Adrenal gland (tissue), 5 donors: ENCODE data around the gene SLIT3.

ENCODE experiments used
- POLR2A ChIP-seq, 2 donors: fragments of 450-650 bp; IDR thresholded peaks; one replicate each; pipeline ENCODE4 v1.6.1; 2017; ENCODE audit warnings: antibody characterized with exemption in 2 of 2, mild to moderate bottlenecking in 2 of 2, moderate library complexity in 1 of 2
- TF ChIP-seq, protein P1 (sequence below), 6 experiments: fragments of 450-650 bp in 4 of 6; fragments of 200-600 bp in 2 of 6; sonication (generic) in 1 of 6; IDR thresholded peaks; 1 replicate in 5 of 6; 2 replicates in 1 of 6; pipeline versions ENCODE4 v1.5.1 to v1.8.0; 2016 to 2021; ENCODE audit warnings: antibody characterized with exemption in 6 of 6, mild to moderate bottlenecking in 2 of 6, moderate library complexity in 1 of 6
- donor health status: DM: no; HTN: no; CAD: no.

GRCh38 chr5:168889039-168889438, 411.9 kb downstream of the SLIT3 start:
- no peak for TF ChIP-seq POLR2A (IDR thresholded peaks at IDR 0.05)
- TF ChIP-seq, protein P1, sequence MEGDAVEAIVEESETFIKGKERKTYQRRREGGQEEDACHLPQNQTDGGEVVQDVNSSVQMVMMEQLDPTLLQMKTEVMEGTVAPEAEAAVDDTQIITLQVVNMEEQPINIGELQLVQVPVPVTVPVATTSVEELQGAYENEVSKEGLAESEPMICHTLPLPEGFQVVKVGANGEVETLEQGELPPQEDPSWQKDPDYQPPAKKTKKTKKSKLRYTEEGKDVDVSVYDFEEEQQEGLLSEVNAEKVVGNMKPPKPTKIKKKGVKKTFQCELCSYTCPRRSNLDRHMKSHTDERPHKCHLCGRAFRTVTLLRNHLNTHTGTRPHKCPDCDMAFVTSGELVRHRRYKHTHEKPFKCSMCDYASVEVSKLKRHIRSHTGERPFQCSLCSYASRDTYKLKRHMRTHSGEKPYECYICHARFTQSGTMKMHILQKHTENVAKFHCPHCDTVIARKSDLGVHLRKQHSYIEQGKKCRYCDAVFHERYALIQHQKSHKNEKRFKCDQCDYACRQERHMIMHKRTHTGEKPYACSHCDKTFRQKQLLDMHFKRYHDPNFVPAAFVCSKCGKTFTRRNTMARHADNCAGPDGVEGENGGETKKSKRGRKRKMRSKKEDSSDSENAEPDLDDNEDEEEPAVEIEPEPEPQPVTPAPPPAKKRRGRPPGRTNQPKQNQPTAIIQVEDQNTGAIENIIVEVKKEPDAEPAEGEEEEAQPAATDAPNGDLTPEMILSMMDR (IDR thresholded peaks at IDR 0.05) = no peak
